Left cardiac atrium (tissue), 4 donors: Measurements from ENCODE around the gene ASIC4. TPM values are rescaled to one million over a fixed set of nuclear protein-coding genes. Genes with fewer than 3 reads are reported as not detected.

Experiments
- ATAC-seq, 2 donors: fragments of 200-7000 bp; cut with Tn5 transposase; one replicate each; pipeline ENCODE4 v1.9.1; 2020; ENCODE audit warnings: mild to moderate bottlenecking in 2 of 2, moderate library complexity in 2 of 2
- DNase-seq: peaks from one replicate; pipeline ENCODE4 v3.0.0-alpha.2; 2020
- intact Hi-C, 2 donors: fragments of 100-400 bp; cut with DNase I; formaldehyde crosslinking; loops; one replicate each; pipeline versions ENCODE4 v1.14.1 to v1.15.1; 2022 to 2023
- total RNA-seq, 2 donors: library from RNA; stranded (reverse); fragmentation: NEBNext Ultra II Directional; extraction: Animal tissue kit (Norgen Biotek cat#: 25700); gene quantifications; one replicate each; pipeline ENCODE4 v1.2.1, GENCODE V29; 2021
- donor health status: DM: no; HTN: yes; CAD: no.
- donor health status: DM: no; HTN: yes; CAD: no; lungs with severe emphysema.
- donor health status: DM: yes; HTN: yes; CAD: no.
- donor health status: Dilated cardiomyopathy.

Gene ASIC4
- total RNA-seq, 2 donors from 2014 or later = 0.32 TPM; not detected in 1

GRCh38 chr2:219508971-219509779 is 5.1 kb upstream of the ASIC4 start:
- ATAC-seq = peak; percentile 9 to 29
- no peak for DNase-seq
- intact Hi-C loops = no loop called here

GRCh38 chr2:219509780-219510511 is 4.3 kb upstream of the ASIC4 start:
- peak; percentile 69 to 73 for ATAC-seq
- intact Hi-C loops = no loop called here
- peak; percentile 62 for DNase-seq

- intact Hi-C loops = no loop called here
- DNase-seq (no peak), ATAC-seq (no peak)
Measured at GRCh38 chr2:219510512-219511135, 3.7 kb upstream of the ASIC4 start.

- DNase-seq (no peak), ATAC-seq (no peak)
- intact Hi-C loops = no loop called here
Measured at GRCh38 chr2:219511547-219512325, 2.5 kb upstream of the ASIC4 start.

GRCh38 chr2:219512524-219513216 is 1.6 kb upstream of the ASIC4 start:
- no peak for ATAC-seq
- DNase-seq = no peak
- intact Hi-C loops = no loop called here

GRCh38 chr2:219513787-219514186 is 495 bp upstream of the ASIC4 start:
- DNase-seq = no peak
- intact Hi-C loops = no loop called here
- ATAC-seq = no peak

- DNase-seq (no peak), ATAC-seq (no peak)
- intact Hi-C loops = no loop called here
Measured at GRCh38 chr2:219514836-219515235, 554 bp downstream of the ASIC4 start.

GRCh38 chr2:219515874-219516629 is 1.8 kb downstream of the ASIC4 start:
- ATAC-seq = no peak
- intact Hi-C loops = no loop called here
- no peak for DNase-seq

- intact Hi-C loops = no loop called here
- DNase-seq = no peak
- no peak for ATAC-seq
Measured at GRCh38 chr2:219516888-219517287, 2.6 kb downstream of the ASIC4 start.

GRCh38 chr2:219517954-219518778 is 3.9 kb downstream of the ASIC4 start:
- ATAC-seq = no peak
- intact Hi-C loops = no loop called here
- no peak for DNase-seq

- ATAC-seq = no peak
- intact Hi-C loops = no loop called here
Measured at GRCh38 chr2:219519526-219519916, 5.2 kb downstream of the ASIC4 start.

GRCh38 chr2:219520079-219520478 is 5.8 kb downstream of the ASIC4 start:
- intact Hi-C loops = no loop called here

More at GRCh38 chr2:219519526-219519916, 5.2 kb downstream of the ASIC4 start:
- DNase-seq = no peak

GRCh38 chr2:219521066-219521880 is 7.0 kb downstream of the ASIC4 start:
- intact Hi-C loops = no loop called here
- DNase-seq (peak; percentile 51), ATAC-seq (peak; percentile 74 to 82)

More at GRCh38 chr2:219520079-219520478, 5.8 kb downstream of the ASIC4 start:
- DNase-seq (no peak), ATAC-seq (peak; percentile 45 to 48)

GRCh38 chr2:219522111-219523030 is 8.1 kb downstream of the ASIC4 start:
- intact Hi-C loops = no loop called here
- peak; percentile 54 for DNase-seq
- peak; percentile 14 to 50 for ATAC-seq

GRCh38 chr2:219523031-219523671 is 8.9 kb downstream of the ASIC4 start:
- intact Hi-C loops = no loop called here
- no peak for ATAC-seq
- DNase-seq = no peak
